Skeletal muscle cell (primary cell): ENCODE results near the gene EYA2.

ENCODE experiments used
- DNase-seq: peaks from one replicate; pipeline ENCODE4 v3.0.0-alpha.2; 2010; ENCODE audit warnings: low read depth
- H3K4me3 ChIP-seq: 2 replicates; pipeline ENCODE4 v1.5.1; 2011; ENCODE audit warnings: low read depth, mild to moderate bottlenecking, control low read depth, low read length, moderate library complexity

Gene EYA2

GRCh38 chr20:47117773-47118172 lies 223.1 kb downstream of the EYA2 start:
- H3K4me3 ChIP-seq, result no peak overlapping the region
- no peak for DNase-seq

- H3K4me3 ChIP-seq, result no peak overlapping the region
- no peak for DNase-seq
Measured at GRCh38 chr20:47118206-47118605, 223.6 kb downstream of the EYA2 start.

- H3K4me3 ChIP-seq, result no peak overlapping the region
- DNase-seq, result no peak
Measured at GRCh38 chr20:47118641-47119040, 224.0 kb downstream of the EYA2 start.

GRCh38 chr20:47120346-47120936 lies 225.8 kb downstream of the EYA2 start:
- no peak for DNase-seq

GRCh38 chr20:47122560-47122959 lies 227.9 kb downstream of the EYA2 start:
- H3K4me3 ChIP-seq, result no peak overlapping the region
- DNase-seq, result no peak

More at GRCh38 chr20:47120346-47120936, 225.8 kb downstream of the EYA2 start:
- no peak overlapping the region for H3K4me3 ChIP-seq

- no peak overlapping the region for H3K4me3 ChIP-seq
- DNase-seq, result no peak
Measured at GRCh38 chr20:47124181-47124717, 229.6 kb downstream of the EYA2 start.

- no peak overlapping the region for H3K4me3 ChIP-seq
- DNase-seq, result no peak
Measured at GRCh38 chr20:47125508-47125757, 230.8 kb downstream of the EYA2 start.

GRCh38 chr20:47125758-47126591 lies 231.3 kb downstream of the EYA2 start:
- no peak for DNase-seq
- no peak overlapping the region for H3K4me3 ChIP-seq

GRCh38 chr20:47126709-47127108 lies 232.1 kb downstream of the EYA2 start:
- H3K4me3 ChIP-seq, result no peak overlapping the region
- DNase-seq, result no peak

GRCh38 chr20:47127546-47127945 lies 232.9 kb downstream of the EYA2 start:
- no peak for DNase-seq
- no peak overlapping the region for H3K4me3 ChIP-seq

GRCh38 chr20:47127999-47128398 lies 233.4 kb downstream of the EYA2 start:
- no peak overlapping the region for H3K4me3 ChIP-seq
- no peak for DNase-seq

- no peak overlapping the region for H3K4me3 ChIP-seq
Measured at GRCh38 chr20:47129306-47129705, 234.7 kb downstream of the EYA2 start.

GRCh38 chr20:47133809-47134456 lies 239.3 kb downstream of the EYA2 start:
- no peak for DNase-seq
- no peak overlapping the region for H3K4me3 ChIP-seq

More at GRCh38 chr20:47129306-47129705, 234.7 kb downstream of the EYA2 start:
- no peak for DNase-seq

GRCh38 chr20:47136782-47137181 lies 242.1 kb downstream of the EYA2 start:
- DNase-seq, result no peak
- H3K4me3 ChIP-seq, result no peak overlapping the region

- no peak for DNase-seq
- no peak overlapping the region for H3K4me3 ChIP-seq
Measured at GRCh38 chr20:47137231-47137870, 242.7 kb downstream of the EYA2 start.

- DNase-seq, result no peak
- H3K4me3 ChIP-seq, result no peak overlapping the region
Measured at GRCh38 chr20:47139934-47140535, 245.4 kb downstream of the EYA2 start.

- H3K4me3 ChIP-seq, result no peak overlapping the region
- DNase-seq, result no peak
Measured at GRCh38 chr20:47141350-47141921, 246.8 kb downstream of the EYA2 start.

GRCh38 chr20:47141941-47142773 lies 247.5 kb downstream of the EYA2 start:
- no peak overlapping the region for H3K4me3 ChIP-seq

GRCh38 chr20:47142774-47143170 lies 248.1 kb downstream of the EYA2 start:
- H3K4me3 ChIP-seq, result no peak overlapping the region
- no peak for DNase-seq

More at GRCh38 chr20:47141941-47142773, 247.5 kb downstream of the EYA2 start:
- no peak for DNase-seq
